ENCODE data around the gene GJA5.

The GJA5 gene

GRCh38 chr1:147717051-147717705, 43.2 kb downstream of the GJA5 start:
- no peaks in the 10 kb centered on the region for H3K36me3 Mint-ChIP-seq (ENCODE audit: low read depth)
- H3K27ac Mint-ChIP-seq, result peak overlapping the region; percentile 29

DNA sequence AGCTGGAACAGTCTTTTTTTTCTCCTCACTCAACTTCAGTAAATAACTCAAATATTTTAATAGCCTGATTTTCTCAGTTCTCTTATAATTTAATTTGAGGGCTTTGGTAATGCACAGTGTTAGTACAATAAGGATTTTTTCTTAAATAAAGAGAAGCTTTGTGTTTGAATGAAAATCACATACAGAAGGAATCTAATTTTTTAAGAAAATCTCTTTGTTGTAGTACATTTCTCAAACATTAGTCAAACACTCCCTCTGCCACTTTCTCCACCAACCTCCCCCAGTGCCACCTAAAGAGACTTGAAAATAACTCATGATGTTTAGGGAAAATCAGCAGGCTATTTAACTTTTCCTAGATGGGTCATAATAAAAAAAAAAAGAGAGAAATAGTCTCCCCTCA, 47.8 kb downstream of the GJA5 start:
- H3K4me1 Mint-ChIP-seq, result peaks cover 7% of the 10 kb centered on the region
- peaks cover 10% of the 10 kb centered on the region for H3K27me3 Mint-ChIP-seq (ENCODE audit: low read depth, poor library complexity)
- H3K4me3 Mint-ChIP-seq, result no peak overlapping the region
- DNase-seq, result no peak
- H3K9me3 Mint-ChIP-seq, result peaks cover 8% of the 10 kb centered on the region
- no peaks in the 10 kb centered on the region for H3K36me3 Mint-ChIP-seq (ENCODE audit: low read depth)
- H3K27ac Mint-ChIP-seq, result no peak overlapping the region
- no peak for TF ChIP-seq CTCF (IDR thresholded peaks at IDR 0.05)

More at GRCh38 chr1:147717051-147717705, 43.2 kb downstream of the GJA5 start:
- DNase-seq, result no peak
- Mint-ChIP-seq H3K27me3 (ENCODE audit: low read depth, poor library complexity) (peaks cover 12% of the 10 kb centered on the region), H3K4me3 (no peak overlapping the region), H3K4me1 (peaks cover 3% of the 10 kb centered on the region), H3K9me3 (peaks cover 10% of the 10 kb centered on the region)
- no peak for TF ChIP-seq CTCF (IDR thresholded peaks at IDR 0.05)

All from nephron progenitor cell (in vitro differentiated cells).